ENCODE results near the gene RBPJL. TPM values are rescaled to one million over a fixed set of nuclear protein-coding genes. Genes with fewer than 3 reads are reported as not detected.

Gene RBPJL
- total and polyA plus RNA-seq, 2 of the 13 experiments (the other 11 are each of a cell fraction or from before 2014, with no cell fraction given), result not detected

DNA sequence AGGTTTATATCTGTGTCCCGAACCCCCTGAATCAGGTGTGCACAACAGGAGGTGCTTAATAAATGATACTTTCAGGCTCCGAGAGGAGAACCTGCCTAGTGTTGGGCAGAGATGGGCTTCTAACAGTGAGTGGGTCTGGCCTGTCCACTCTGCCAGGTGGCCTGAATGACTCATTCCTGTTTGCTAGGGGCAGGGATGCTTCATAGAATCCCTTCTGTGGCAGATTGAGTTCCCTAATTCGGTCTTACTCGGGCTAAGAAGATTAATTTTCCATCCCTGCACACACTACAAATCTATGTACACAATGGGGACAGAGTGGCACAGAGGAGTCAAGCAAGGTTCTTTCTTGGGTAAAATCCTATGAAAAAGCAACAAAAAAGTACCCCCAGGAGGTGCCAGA is 21.8 kb downstream of the RBPJL start:
- BruUV-seq (replicated peaks), result no TSS peak
- DNase-seq (ENCODE audit: low spot score) (no peak), FAIRE-seq (no peak), ATAC-seq (no peak)
- peaks cover 42 to 62% of the 10 kb centered on the region in 2 experiments for H3K36me3 ChIP-seq (replicated peaks in 1 of 2; ENCODE audit: control insufficient read depth in 1 of 2, insufficient read depth in 2 of 2, low read length in 2 of 2)
- no peak overlapping the region for H3K27ac ChIP-seq (ENCODE audit: extremely low read length, insufficient read depth, low read length)
- H3K9ac ChIP-seq (ENCODE audit: insufficient read depth, low read depth, low read length), result no peak overlapping the region
- no peak overlapping the region for H3K4me2 ChIP-seq (ENCODE audit: low read depth, low read length)
- no peaks in the 10 kb centered on the region for H3K27me3 ChIP-seq (ENCODE audit: control insufficient read depth in 1 of 2, insufficient read depth in 2 of 2, low read length in 2 of 2)
- ChIA-PET POLR2A (interaction anchor here (1.0 to 6.7 kb wide), 6 partner anchors 8 to 34 kb away, joined by 3 to 72 read pairs (median 6); partner anchors contain the start of genes SDC4 and SYS1), CTCF (ENCODE audit: low intra/inter-chr PET ratio, low total read pairs) (no interaction called here)
- TF ChIP-seq, protein P1, sequence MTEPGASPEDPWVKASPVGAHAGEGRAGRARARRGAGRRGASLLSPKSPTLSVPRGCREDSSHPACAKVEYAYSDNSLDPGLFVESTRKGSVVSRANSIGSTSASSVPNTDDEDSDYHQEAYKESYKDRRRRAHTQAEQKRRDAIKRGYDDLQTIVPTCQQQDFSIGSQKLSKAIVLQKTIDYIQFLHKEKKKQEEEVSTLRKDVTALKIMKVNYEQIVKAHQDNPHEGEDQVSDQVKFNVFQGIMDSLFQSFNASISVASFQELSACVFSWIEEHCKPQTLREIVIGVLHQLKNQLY (CRISPR knock-in tag; IDR thresholded peaks at IDR 0.05), result no peak
- no peak for TF ChIP-seq RAD21 (CRISPR knock-in tag; IDR thresholded peaks at IDR 0.05)
- no peak for TF ChIP-seq ZNF577 (CRISPR knock-in tag; IDR thresholded peaks at IDR 0.05; ENCODE audit: borderline replicate concordance, low read depth)
- TF ChIP-seq ZBTB25 (CRISPR knock-in tag; IDR thresholded peaks at IDR 0.05), result no peak
- TF ChIP-seq ZNF556 (CRISPR knock-in tag; IDR thresholded peaks at IDR 0.05; ENCODE audit: borderline replicate concordance), result no peak
- no peak for TF ChIP-seq ATF5 (CRISPR knock-in tag; IDR thresholded peaks at IDR 0.05; ENCODE audit: low read depth)
- no peak for TF ChIP-seq ZNF761 (CRISPR knock-in tag; conservative IDR thresholded peaks at IDR 0.05)
- no peak for TF ChIP-seq CHCHD3 (CRISPR knock-in tag; IDR thresholded peaks at IDR 0.05)
- TF ChIP-seq, protein P2, sequence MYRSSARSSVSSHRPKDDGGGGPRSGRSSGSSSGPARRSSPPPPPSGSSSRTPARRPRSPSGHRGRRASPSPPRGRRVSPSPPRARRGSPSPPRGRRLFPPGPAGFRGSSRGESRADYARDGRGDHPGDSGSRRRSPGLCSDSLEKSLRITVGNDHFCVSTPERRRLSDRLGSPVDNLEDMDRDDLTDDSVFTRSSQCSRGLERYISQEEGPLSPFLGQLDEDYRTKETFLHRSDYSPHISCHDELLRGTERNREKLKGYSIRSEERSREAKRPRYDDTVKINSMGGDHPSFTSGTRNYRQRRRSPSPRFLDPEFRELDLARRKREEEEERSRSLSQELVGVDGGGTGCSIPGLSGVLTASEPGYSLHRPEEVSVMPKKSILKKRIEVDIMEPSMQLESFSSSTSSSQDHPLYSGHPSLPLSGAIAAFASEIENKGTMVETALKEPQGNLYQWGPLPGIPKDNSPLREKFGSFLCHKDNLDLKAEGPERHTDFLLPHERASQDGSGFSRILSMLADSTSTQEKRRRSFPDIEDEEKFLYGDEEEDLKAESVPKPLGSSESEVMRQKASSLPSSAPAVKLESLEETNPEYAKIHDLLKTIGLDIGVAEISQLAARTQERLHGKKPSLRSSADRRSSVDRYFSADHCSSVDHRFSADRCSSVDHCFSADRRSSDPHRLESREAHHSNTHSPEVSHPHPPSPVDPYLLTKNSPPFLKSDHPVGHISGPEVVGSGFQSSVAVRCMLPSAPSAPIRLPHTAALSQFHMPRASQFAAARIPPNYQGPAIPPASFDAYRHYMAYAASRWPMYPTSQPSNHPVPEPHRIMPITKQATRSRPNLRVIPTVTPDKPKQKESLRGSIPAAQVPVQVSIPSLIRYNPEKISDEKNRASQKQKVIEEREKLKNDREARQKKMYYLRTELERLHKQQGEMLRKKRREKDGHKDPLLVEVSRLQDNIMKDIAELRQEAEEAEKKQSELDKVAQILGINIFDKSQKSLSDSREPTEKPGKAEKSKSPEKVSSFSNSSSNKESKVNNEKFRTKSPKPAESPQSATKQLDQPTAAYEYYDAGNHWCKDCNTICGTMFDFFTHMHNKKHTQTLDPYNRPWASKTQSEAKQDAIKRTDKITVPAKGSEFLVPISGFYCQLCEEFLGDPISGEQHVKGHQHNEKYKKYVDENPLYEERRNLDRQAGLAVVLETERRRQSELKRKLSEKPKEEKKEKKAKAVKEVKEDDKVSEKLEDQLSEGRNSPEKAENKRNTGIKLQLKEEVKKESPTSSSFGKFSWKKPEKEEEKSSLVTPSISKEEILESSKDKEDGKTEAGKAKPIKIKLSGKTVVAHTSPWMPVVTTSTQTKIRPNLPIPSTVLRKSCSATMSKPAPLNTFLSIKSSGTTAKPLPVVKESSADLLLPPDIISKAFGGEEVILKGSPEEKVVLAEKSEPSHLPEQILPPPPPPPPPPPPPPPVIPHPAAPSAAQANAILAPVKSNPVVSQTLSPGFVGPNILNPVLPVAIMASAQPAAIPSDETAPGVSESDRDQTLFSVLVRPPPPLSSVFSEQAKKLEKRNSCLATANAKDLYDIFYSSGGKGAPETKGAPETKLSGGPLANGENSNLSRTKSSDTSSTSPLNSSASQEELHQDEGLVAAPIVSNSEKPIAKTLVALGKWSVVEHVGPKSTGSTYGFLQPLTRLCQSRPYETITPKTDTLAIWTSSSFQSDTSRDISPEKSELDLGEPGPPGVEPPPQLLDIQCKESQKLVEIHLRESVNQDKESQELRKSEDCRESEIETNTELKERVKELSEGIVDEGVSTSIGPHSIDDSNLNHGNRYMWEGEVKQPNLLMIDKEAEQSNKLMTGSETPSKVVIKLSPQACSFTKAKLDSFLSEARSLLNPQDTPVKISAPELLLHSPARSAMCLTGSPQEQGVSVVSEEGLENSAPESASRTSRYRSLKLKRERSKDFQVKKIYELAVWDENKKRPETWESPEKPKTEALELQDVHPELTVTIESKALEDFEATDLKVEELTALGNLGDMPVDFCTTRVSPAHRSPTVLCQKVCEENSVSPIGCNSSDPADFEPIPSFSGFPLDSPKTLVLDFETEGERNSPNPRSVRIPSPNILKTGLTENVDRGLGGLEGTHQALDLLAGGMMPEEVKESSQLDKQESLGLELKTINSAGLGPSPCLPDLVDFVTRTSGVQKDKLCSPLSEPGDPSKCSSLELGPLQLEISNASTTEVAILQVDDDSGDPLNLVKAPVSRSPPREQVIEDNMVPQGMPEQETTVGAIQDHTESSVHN (CRISPR knock-in tag; IDR thresholded peaks at IDR 0.05), result no peak
- TF ChIP-seq ZSCAN29 (CRISPR knock-in tag; conservative IDR thresholded peaks at IDR 0.05), result no peak
- TF ChIP-seq RXRB (CRISPR knock-in tag; IDR thresholded peaks at IDR 0.05; ENCODE audit: borderline replicate concordance), result no peak
- H3K4me1 ChIP-seq (ENCODE audit: insufficient read depth, low read length), result no peaks in the 10 kb centered on the region
- no peaks in the 10 kb centered on the region for H3K9me3 ChIP-seq (ENCODE audit: low read length)
- no peak overlapping the region for H3K4me3 ChIP-seq (replicated peaks in 1 of 3; ENCODE audit: insufficient read depth in 1 of 3, low read depth in 2 of 3, low read length in 3 of 3)
- intact Hi-C loops (cut with micrococcal nuclease; ENCODE audit: unreplicated experiment), result no loop called here
- H2AFZ ChIP-seq (ENCODE audit: low read length), result no peak overlapping the region
- in situ Hi-C loops (cut with HindIII; ENCODE audit: extremely low pct_ligation_motif_present, low pct_unique_long_range_greater_than_20kb), result no loop called here
- no peaks in the 10 kb centered on the region for H4K20me1 ChIP-seq (ENCODE audit: insufficient read depth, low read length)
- WGBS (ENCODE audit: low lambda C conversion rate), result 96% methylated on average over 4 of the region's 4 CpGs
- H3K79me2 ChIP-seq (ENCODE audit: insufficient read depth, low read length), result no peaks in the 10 kb centered on the region

Data from HepG2 (cell line).